Stimulated activated CD8-positive, alpha-beta memory T cell treated with anti-CD3 and anti-CD28 coated beads, Interleukin-15, amount 100 ng/mL, for 48 hours (primary cell): ENCODE results near the gene ACTN4.
"Not testable (repeated sequence)": the region's sequence is repeated elsewhere in the genome, so short reads cannot be mapped to it uniquely, and the experiment has no call there.

Source experiments
- DNase-seq, 2 donors: peaks; one replicate each; pipeline ENCODE4 v3.0.0-alpha.2; 2020; ENCODE audit warnings: low read depth in 2 of 2

Gene ACTN4

GRCh38 chr19:38736413-38737280 lies 89.2 kb downstream of the ACTN4 start:
- peak in 1 of 2 donors; percentile 55 for DNase-seq

- DNase-seq: no peak
Measured at GRCh38 chr19:38737281-38737865, 89.9 kb downstream of the ACTN4 start.

- no peak for DNase-seq
Measured at GRCh38 chr19:38737921-38738737, 90.7 kb downstream of the ACTN4 start.

- DNase-seq: no peak
Measured at GRCh38 chr19:38739440-38740256, 92.2 kb downstream of the ACTN4 start.

- no peak for DNase-seq
Measured at GRCh38 chr19:38740257-38740592, 92.8 kb downstream of the ACTN4 start.

- no peak for DNase-seq
Measured at GRCh38 chr19:38740932-38741331, 93.5 kb downstream of the ACTN4 start.

- no peak for DNase-seq
Measured at GRCh38 chr19:38741670-38742069, 94.2 kb downstream of the ACTN4 start.

GRCh38 chr19:38742296-38742695 lies 94.8 kb downstream of the ACTN4 start:
- DNase-seq: no peak

- DNase-seq: no peak
Measured at GRCh38 chr19:38742906-38743305, 95.5 kb downstream of the ACTN4 start.

- DNase-seq: no peak
Measured at GRCh38 chr19:38743394-38744297, 96.2 kb downstream of the ACTN4 start.

GRCh38 chr19:38744298-38744681 lies 96.8 kb downstream of the ACTN4 start, which contains the start of gene CAPN12:
Gene CAPN12, minus strand, starts transcription at chr19:38744474. Its CDS starts 309 bp downstream, at chr19:38744165.
- DNase-seq: no peak

- DNase-seq: no peak
Measured at GRCh38 chr19:38744874-38745273, 97.4 kb downstream of the ACTN4 start.

GRCh38 chr19:38745316-38745715 lies 97.9 kb downstream of the ACTN4 start:
- no peak for DNase-seq

GRCh38 chr19:38753783-38754182 lies 106.3 kb downstream of the ACTN4 start:
- DNase-seq: not testable (repeated sequence)

- not testable (repeated sequence) for DNase-seq
Measured at GRCh38 chr19:38754196-38754595, 106.7 kb downstream of the ACTN4 start.

GRCh38 chr19:38759590-38760003 lies 112.1 kb downstream of the ACTN4 start:
- no peak for DNase-seq

GRCh38 chr19:38760805-38761517 lies 113.5 kb downstream of the ACTN4 start:
- not testable (repeated sequence) for DNase-seq

GRCh38 chr19:38761884-38762389 lies 114.5 kb downstream of the ACTN4 start:
- not testable (repeated sequence) for DNase-seq

- DNase-seq: no peak
Measured at GRCh38 chr19:38763795-38764220, 116.4 kb downstream of the ACTN4 start.
